GM19438 (cell line): ENCODE data around the gene ESPNL.

Experiments used
- ATAC-seq: cut with Tn5 transposase; IDR thresholded peaks from one replicate; pipeline ENCODE4 v1.9.1; 2021; ENCODE audit warnings: low read depth; ENCODE audit not compliant: unreplicated experiment

Gene ESPNL

DNA sequence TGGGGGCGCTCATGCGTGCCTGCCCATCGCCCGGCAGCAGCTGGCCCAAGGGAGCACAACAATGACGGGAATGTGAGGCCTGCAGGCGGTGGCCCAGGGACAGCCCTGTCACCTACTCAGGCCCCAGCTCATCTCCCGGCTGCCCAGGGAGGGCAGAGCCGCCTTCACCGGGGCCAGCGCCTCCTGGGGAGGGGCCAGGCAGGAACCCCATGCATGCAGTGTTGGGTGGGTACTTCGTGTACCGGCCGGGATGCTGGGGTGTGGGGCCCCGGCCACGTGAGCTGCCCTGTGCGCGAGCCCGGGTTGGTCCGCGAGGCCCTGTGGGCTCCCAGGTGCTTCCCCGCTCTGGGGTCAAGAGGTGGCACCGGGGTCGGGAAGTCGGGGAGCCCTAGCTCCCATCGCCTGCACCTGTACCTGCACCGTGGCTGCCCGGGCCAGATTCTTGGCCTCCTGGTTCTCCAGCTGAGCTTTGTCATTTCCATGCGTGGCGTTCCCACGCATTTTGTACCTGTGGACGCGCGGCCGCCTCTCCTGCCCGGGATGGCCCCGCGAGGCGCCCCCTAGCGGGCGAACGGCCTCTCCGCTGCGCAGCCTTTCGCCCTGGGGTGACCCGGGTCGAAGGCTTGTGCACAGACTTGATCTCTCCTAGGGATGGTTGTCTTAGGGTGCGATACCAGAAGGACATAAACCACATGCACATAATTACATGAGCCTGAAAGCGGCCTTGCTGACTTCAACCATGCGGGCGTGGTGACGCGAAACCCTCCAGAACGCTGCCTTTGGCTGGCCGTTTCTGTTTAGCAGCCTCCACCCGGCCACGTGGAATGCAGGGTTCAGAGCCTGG is 39.3 kb downstream of the ESPNL start:
- ATAC-seq = no peak

DNA sequence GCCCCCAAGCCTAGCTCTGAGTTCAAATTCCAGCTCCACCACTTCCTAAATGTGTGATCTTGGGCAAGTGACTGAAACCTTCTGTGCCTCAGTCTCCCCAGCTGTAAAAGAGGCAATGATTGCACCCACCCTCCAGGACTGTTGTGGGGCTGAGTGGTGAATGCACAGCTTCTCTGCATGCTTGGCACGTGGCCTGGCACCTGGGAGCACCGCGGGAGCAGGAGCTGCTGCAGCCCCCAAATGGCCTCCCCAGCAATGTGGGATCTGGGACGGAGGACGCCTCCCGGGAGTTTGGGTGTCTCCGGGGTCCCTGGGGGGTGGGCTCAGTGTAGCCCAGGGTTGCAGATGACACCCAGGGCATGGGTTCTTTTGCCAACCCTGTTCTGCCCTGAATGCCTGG is 39.9 kb downstream of the ESPNL start:
- ATAC-seq = no peak

DNA sequence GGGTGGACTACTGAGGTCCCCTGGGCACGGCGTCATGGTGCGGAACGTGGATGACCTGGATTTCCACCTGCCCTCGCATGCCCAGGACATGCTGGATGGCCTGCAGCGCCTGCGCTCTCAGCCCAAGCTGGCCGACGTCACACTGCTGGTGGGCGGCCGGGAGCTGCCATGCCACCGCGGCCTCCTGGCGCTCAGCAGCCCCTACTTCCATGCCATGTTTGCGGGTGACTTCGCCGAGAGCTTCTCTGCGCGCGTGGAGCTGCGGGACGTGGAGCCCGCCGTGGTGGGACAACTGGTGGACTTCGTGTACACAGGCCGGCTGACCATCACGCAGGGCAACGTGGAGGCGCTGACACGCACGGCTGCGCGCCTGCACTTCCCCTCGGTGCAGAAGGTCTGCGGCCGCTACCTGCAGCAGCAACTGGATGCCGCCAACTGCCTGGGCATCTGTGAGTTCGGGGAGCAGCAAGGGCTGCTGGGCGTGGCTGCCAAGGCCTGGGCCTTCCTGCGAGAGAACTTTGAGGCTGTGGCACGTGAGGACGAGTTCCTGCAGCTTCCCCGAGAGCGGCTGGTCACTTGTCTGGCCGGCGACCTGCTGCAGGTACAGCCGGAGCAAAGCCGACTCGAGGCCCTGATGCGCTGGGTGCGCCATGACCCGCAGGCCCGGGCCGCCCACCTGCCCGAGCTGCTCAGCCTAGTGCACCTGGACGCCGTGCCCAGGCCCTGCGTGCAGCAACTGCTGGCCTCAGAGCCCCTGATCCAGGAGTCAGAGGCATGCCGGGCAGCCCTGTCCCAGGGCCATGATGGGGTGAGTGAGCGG is 40.8 kb downstream of the ESPNL start:
- no peak for ATAC-seq

DNA sequence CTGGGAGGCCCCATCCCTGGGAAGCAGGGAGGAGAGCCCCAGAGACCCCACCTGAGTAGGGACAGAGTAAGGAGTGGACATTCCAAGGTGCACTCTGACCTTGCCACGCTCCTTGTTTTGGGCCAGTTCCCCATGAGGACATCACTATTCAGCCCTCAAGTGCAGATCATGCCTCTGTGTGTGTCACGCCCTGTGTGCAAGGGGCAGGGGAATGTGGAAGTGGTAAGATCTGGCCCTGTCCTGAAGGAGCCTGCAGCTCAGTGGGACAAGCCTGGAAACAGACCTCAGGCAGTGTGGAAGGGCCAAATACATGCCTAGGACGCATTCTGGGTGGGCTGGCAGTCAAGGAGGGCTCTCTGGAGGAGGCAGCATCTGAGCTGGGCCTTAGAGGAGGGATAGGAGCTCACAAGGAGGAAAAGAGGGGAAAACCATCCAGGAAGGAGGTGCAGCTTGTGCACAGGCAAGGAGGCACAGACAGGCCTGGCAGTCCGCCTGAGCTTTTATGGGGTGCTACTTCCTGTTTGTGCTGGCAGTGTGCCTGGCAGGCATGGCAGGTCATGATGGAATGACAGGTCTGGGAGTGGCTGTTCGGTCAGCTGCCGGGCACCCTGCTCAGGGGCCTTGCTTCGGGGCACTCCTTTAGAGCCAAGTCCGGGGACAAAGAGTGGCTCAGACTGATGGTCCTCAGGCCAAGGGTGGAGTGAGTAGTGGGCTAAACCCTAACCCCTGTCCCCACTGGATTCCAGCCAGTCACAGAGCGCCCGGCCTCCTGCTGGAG is 41.6 kb downstream of the ESPNL start:
- no peak for ATAC-seq

GRCh38 chr2:238142382-238143205 is 42.5 kb downstream of the ESPNL start:
- ATAC-seq = no peak

DNA sequence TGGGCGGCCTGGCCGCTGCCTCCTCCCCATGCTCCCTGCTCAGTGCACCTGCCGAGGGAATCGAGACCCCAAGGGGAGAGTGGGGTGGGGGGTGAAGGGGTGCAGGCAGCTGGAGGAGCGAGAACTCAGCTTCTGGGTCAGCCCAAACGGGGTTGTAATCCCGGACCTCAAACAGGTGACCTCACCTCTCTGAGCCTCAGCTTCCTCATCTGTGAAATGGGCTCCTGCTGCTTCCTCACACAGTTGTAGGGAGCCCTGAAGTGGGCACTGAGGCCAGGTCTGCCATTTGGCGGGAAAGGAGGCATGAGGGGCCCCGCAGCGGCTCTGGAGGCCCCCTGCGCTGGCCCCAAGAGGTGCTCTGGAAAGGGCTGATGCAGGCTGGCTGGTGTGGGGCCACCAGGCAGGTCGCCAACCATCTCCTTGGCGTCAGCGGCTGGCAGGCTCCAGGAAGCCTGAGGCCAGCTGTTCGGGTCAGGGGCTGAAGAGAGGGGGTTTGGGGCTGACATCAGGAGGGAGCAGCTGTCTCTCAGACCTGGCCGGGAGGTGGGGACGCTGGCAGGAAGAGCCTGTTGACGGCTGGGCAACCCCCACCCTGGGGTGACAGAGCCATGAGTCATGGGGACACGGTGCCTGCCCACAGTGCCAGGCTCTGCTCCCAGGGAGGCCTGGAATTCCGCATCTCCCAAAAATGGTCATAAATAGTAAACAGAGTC is 43.3 kb downstream of the ESPNL start:
- no peak for ATAC-seq

- no peak for ATAC-seq
Observed at GRCh38 chr2:238144262-238144661, 44.1 kb downstream of the ESPNL start.

DNA sequence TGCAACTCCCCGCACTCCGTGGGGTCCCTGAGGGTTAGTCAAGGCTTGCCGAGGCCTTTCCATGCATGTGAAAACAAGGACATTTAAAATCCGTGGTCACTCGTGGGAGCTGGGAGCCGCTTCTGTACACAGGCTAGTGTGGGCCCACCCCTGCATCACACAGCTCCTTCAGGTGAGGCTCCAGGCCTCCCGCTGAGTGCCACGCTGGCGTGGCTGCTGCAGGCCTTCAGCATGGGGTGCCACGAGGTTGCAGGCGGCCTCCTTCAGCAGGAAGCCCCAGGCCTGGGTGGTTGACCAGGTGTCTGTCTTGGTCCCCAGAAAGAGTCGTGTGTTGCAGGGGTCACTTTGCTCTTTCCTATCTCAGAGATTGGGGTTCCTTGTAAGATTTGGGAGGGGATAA is 44.9 kb downstream of the ESPNL start:
- ATAC-seq = no peak

DNA sequence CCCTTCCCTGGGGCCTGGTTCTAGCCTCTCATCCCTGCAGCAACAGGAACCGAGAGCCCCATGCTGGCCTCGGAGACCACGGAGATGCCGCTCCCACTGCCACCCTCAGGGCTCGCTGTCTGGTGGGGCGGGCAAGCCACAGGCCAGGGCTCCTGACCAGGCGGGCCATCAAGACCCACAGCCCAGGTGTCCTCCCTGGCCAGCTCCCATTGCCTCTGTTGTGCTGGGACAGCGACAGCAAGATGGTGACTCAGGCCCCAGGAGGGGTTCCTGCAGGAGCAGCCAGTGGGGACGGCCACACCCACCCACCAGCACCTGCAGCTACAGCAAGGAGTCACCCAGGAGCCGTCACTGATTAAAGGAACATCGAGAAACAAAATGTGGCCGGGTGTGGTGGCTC is 45.7 kb downstream of the ESPNL start:
- ATAC-seq = no peak

- ATAC-seq = no peak
Observed at GRCh38 chr2:238146884-238147544, 46.9 kb downstream of the ESPNL start.

- no peak for ATAC-seq
Observed at GRCh38 chr2:238148981-238149380, 48.8 kb downstream of the ESPNL start.

DNA sequence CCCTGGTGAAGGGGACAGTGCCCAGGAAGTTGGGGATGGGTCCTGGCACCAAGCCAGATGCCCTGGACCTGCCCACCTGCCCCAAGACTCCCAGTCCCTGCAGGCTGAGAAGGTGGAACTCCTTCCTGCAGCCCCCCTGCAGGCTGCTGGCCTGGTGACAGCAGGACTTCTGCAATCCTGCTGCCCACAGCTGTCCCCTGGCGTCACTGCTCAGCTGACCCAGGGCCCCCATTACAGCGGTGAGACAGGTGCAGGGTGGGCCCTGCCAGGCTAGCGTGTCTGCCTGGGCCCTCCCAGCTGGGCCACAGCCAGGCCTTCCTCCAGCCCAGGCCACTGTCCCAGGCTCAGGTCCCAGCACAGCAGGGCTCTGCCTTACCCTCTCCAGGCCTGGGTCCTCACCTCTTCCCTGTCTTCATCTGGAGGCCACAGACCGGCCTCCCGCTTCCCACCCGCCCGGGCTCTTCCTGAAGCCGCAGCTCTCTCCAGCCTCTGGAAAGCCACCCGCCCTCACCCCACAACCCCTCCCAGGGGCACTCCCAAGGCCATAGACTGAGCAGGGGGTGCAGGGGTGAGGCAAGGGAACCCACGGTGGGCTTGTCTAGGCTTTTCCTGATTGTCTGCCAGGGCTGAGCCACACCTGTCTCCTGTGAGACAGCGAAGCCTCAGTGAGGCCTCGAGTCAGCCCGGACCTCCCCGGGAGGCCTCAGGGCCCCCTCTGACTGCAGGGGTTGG is 49.9 kb downstream of the ESPNL start:
- ATAC-seq = no peak

- no peak for ATAC-seq
Observed at GRCh38 chr2:238150686-238151085, 50.5 kb downstream of the ESPNL start.

GRCh38 chr2:238151205-238151604 is 51.1 kb downstream of the ESPNL start:
- no peak for ATAC-seq

GRCh38 chr2:238151628-238152235 is 51.6 kb downstream of the ESPNL start:
- ATAC-seq = no peak

DNA sequence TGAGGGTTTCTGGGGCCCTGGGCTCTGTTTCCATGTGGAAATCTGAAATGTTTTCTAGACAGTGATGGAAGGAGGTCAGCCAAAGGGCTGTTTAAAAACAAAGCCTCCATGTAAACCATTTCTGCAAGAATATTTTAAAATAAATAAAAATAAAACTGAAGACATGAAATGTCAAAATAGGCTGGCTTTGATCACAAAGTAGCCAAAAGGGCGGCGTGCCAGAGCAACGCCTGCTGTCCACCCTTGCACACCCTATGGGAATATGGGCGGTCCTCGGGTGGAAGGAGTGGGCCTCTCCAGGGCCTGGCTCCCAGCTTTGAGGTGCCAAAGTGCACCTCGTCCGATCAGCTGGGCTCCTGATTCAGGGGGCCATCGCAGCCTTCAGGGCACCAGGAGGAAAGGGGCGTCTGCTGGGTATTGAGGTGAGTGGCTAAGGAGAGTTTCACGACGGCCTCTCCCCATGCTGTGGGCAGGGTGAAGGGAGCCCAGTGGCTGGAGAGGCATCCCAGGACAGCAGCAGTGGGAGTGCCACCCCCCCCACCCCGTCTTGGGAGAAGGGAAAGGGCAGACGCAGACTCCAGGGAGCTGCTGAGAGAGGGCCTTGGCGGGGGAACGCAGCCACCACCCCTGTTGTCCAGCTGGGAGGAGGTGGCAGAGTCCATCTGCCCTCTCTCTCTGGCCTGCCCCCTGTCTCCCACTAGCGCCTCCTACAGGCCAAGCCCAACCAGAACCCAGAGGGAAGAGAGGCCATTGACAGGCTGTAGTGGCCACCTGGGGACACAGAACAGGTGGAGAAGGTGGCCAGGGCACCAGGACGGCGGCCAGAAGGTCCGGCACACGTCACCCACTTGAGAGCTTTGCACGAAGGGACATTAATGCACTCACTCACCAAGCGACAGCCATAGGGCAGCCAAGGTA is 52.9 kb downstream of the ESPNL start:
- no peak for ATAC-seq

- no peak for ATAC-seq
Observed at GRCh38 chr2:238154570-238154969, 54.4 kb downstream of the ESPNL start.
